ENCODE data around the gene NCAPH2.

Gene NCAPH2

GRCh38 chr22:50474710-50475651 lies 33.0 kb upstream of the NCAPH2 start, which contains the start of gene SBF1:
Gene SBF1, minus strand, starts transcription at chr22:50475035. Its CDS starts 195 bp downstream, at chr22:50474840.
- DNase-seq = peak; percentile 95

- DNase-seq = no peak
Measured at GRCh38 chr22:50475652-50476002, 32.4 kb upstream of the NCAPH2 start.

GRCh38 chr22:50476868-50477267 lies 31.2 kb upstream of the NCAPH2 start:
- no peak for DNase-seq

- DNase-seq = no peak
Measured at GRCh38 chr22:50477923-50478322, 30.1 kb upstream of the NCAPH2 start.

- no peak for DNase-seq
Measured at GRCh38 chr22:50479721-50480120, 28.3 kb upstream of the NCAPH2 start.

- DNase-seq = no peak
Measured at GRCh38 chr22:50481045-50481439, 27.0 kb upstream of the NCAPH2 start.

- peak; percentile 61 for DNase-seq
Measured at GRCh38 chr22:50481440-50482106, 26.5 kb upstream of the NCAPH2 start, which contains the start of gene ADM2. Gene ADM2, plus strand, starts transcription at chr22:50481543. Its CDS starts 305 bp downstream, at chr22:50481848.

- DNase-seq = no peak
Measured at GRCh38 chr22:50482107-50483074, 25.6 kb upstream of the NCAPH2 start.

GRCh38 chr22:50483106-50483505 lies 24.9 kb upstream of the NCAPH2 start:
- DNase-seq = no peak

- no peak for DNase-seq
Measured at GRCh38 chr22:50483556-50483955, 24.5 kb upstream of the NCAPH2 start.

- no peak for DNase-seq
Measured at GRCh38 chr22:50483977-50484853, 23.8 kb upstream of the NCAPH2 start.

- no peak for DNase-seq
Measured at GRCh38 chr22:50485221-50486131, 22.5 kb upstream of the NCAPH2 start.

- no peak for DNase-seq
Measured at GRCh38 chr22:50486561-50487289, 21.3 kb upstream of the NCAPH2 start, which contains the start of gene MIOX. Gene MIOX, plus strand, starts transcription at chr22:50486859. Its CDS starts 39 bp downstream, at chr22:50486898.

- DNase-seq = no peak
Measured at GRCh38 chr22:50487290-50488005, 20.6 kb upstream of the NCAPH2 start.

GRCh38 chr22:50488006-50488677 lies 19.9 kb upstream of the NCAPH2 start:
- DNase-seq = no peak

GRCh38 chr22:50488886-50489285 lies 19.1 kb upstream of the NCAPH2 start:
- no peak for DNase-seq

GRCh38 chr22:50489363-50490243 lies 18.4 kb upstream of the NCAPH2 start:
- DNase-seq = no peak
